ENCODE results near the gene PMM2. TPM values are rescaled to one million over a fixed set of nuclear protein-coding genes. Genes with fewer than 3 reads are reported as not detected.

The PMM2 gene
- total RNA-seq, 1 experiment from 2014 or later = 53.8 TPM

DNA sequence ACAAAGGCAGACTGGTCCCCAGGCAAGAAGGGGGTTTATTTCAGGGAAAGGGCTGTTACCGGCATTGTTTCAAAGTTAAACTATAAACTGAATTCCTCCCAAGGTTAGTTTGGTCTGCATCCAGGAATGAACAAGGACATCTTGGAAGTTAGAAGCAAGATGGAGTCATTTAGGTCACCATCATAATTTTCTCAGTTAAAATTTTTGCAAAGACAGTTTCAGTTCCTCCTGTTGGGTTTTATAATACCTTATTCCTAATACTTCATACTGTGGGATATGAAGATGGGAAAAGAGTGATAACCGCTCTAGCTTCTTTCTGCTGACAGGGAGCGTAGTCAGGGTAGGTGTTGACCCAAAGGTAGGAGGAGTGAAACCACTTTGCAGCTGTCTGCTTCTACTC, 24.8 kb downstream of the PMM2 start:
- ChIA-PET CTCF (interaction anchor here (0.9 to 1.6 kb wide), 2 partner anchors 32 to 186 kb away, joined by 3 to 4 read pairs; no protein-coding TSS in a partner anchor), POLR2A (no interaction called here)
- Mint-ChIP-seq H3K27ac (peak overlapping the region; percentile 75), H3K9me3 (peaks cover 4% of the 10 kb centered on the region; the same call in 1 of the 2 replicates), H3K4me1 (peaks cover 25% of the 10 kb centered on the region), H3K36me3 (peaks cover 77% of the 10 kb centered on the region), H3K4me3 (no peak overlapping the region), H3K27me3 (ENCODE audit: low read depth) (no peaks in the 10 kb centered on the region)
- peak; percentile 50; the same call in 1 of the 2 replicates for ATAC-seq
- TF ChIP-seq EMX1 (CRISPR knock-in tag; IDR thresholded peaks at IDR 0.05) (no peak), ZNF416 (CRISPR knock-in tag; IDR thresholded peaks at IDR 0.05) (no peak), SMAD4 (CRISPR knock-in tag; IDR thresholded peaks at IDR 0.05) (no peak), ZBTB21 (CRISPR knock-in tag; IDR thresholded peaks at IDR 0.05; ENCODE audit: borderline replicate concordance) (no peak), RORB (CRISPR knock-in tag; IDR thresholded peaks at IDR 0.05) (no peak), HMGA2 (CRISPR knock-in tag; IDR thresholded peaks at IDR 0.05) (no peak), OVOL2 (CRISPR knock-in tag; IDR thresholded peaks at IDR 0.05; ENCODE audit: borderline replicate concordance) (no peak)
- TF ChIP-seq, protein P1, sequence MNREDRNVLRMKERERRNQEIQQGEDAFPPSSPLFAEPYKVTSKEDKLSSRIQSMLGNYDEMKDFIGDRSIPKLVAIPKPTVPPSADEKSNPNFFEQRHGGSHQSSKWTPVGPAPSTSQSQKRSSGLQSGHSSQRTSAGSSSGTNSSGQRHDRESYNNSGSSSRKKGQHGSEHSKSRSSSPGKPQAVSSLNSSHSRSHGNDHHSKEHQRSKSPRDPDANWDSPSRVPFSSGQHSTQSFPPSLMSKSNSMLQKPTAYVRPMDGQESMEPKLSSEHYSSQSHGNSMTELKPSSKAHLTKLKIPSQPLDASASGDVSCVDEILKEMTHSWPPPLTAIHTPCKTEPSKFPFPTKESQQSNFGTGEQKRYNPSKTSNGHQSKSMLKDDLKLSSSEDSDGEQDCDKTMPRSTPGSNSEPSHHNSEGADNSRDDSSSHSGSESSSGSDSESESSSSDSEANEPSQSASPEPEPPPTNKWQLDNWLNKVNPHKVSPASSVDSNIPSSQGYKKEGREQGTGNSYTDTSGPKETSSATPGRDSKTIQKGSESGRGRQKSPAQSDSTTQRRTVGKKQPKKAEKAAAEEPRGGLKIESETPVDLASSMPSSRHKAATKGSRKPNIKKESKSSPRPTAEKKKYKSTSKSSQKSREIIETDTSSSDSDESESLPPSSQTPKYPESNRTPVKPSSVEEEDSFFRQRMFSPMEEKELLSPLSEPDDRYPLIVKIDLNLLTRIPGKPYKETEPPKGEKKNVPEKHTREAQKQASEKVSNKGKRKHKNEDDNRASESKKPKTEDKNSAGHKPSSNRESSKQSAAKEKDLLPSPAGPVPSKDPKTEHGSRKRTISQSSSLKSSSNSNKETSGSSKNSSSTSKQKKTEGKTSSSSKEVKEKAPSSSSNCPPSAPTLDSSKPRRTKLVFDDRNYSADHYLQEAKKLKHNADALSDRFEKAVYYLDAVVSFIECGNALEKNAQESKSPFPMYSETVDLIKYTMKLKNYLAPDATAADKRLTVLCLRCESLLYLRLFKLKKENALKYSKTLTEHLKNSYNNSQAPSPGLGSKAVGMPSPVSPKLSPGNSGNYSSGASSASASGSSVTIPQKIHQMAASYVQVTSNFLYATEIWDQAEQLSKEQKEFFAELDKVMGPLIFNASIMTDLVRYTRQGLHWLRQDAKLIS (CRISPR knock-in tag; IDR thresholded peaks at IDR 0.05; ENCODE audit: borderline replicate concordance) = no peak
- TF ChIP-seq, protein P2, sequence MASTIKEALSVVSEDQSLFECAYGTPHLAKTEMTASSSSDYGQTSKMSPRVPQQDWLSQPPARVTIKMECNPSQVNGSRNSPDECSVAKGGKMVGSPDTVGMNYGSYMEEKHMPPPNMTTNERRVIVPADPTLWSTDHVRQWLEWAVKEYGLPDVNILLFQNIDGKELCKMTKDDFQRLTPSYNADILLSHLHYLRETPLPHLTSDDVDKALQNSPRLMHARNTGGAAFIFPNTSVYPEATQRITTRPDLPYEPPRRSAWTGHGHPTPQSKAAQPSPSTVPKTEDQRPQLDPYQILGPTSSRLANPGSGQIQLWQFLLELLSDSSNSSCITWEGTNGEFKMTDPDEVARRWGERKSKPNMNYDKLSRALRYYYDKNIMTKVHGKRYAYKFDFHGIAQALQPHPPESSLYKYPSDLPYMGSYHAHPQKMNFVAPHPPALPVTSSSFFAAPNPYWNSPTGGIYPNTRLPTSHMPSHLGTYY (CRISPR knock-in tag; IDR thresholded peaks at IDR 0.05) = no peak
- TF ChIP-seq, protein P3, sequence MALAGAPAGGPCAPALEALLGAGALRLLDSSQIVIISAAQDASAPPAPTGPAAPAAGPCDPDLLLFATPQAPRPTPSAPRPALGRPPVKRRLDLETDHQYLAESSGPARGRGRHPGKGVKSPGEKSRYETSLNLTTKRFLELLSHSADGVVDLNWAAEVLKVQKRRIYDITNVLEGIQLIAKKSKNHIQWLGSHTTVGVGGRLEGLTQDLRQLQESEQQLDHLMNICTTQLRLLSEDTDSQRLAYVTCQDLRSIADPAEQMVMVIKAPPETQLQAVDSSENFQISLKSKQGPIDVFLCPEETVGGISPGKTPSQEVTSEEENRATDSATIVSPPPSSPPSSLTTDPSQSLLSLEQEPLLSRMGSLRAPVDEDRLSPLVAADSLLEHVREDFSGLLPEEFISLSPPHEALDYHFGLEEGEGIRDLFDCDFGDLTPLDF (CRISPR knock-in tag; IDR thresholded peaks at IDR 0.05) = no peak
- DNase-seq (ENCODE audit: low spot score) = no peak

DNA sequence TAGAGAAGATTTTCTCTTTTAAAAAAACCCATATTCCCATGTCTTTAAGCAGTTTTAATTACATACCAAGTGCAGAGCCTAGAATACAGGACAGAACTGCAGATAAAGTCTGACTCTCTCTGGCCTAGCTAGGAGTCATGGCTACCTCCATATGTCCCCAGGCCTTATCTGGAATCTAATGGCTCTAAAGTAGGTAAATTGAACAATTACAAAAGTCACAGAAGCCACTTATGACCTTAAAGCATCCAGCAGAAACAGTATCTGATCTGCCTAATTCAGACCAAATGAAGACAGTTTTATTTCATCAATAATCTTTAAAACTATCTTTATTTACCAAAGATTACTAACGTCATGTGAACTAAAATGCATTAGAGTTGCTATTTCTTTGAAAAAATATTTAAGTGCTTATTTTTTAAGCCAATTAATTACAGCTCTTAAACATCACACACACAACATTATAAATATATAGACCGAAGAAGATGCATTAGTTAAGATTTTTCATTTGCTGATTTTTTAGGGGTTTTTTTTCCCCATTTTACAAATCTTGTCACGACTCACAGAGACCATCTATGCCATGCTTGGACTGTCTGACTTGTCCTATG, 28.7 kb downstream of the PMM2 start:
- Mint-ChIP-seq H3K36me3 (peaks cover 56% of the 10 kb centered on the region), H3K9me3 (peaks cover 4% of the 10 kb centered on the region; the same call in 1 of the 2 replicates), H3K27ac (peak overlapping the region; percentile 26; the same call in 1 of the 2 replicates), H3K4me3 (no peak overlapping the region), H3K27me3 (ENCODE audit: low read depth) (no peaks in the 10 kb centered on the region), H3K4me1 (peaks cover 50% of the 10 kb centered on the region)
- ChIA-PET POLR2A (no interaction called here), CTCF (interaction anchor here (1.4 kb wide), 1 partner anchor 54 kb away, joined by 3 read pairs; no protein-coding TSS in a partner anchor)
- no peak for DNase-seq (ENCODE audit: low spot score)
- ATAC-seq = no peak
- TF ChIP-seq GRHL2 (CRISPR knock-in tag; IDR thresholded peaks at IDR 0.05; ENCODE audit: insufficient replicate concordance, severe bottlenecking) = no peak
- TF ChIP-seq, protein P4, sequence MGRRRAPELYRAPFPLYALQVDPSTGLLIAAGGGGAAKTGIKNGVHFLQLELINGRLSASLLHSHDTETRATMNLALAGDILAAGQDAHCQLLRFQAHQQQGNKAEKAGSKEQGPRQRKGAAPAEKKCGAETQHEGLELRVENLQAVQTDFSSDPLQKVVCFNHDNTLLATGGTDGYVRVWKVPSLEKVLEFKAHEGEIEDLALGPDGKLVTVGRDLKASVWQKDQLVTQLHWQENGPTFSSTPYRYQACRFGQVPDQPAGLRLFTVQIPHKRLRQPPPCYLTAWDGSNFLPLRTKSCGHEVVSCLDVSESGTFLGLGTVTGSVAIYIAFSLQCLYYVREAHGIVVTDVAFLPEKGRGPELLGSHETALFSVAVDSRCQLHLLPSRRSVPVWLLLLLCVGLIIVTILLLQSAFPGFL (CRISPR knock-in tag; IDR thresholded peaks at IDR 0.05; ENCODE audit: borderline replicate concordance) = no peak
- TF ChIP-seq SMAD4 (CRISPR knock-in tag; IDR thresholded peaks at IDR 0.05) = no peak
- no peak for TF ChIP-seq JAZF1 (CRISPR knock-in tag; IDR thresholded peaks at IDR 0.05)
- TF ChIP-seq, protein P5, sequence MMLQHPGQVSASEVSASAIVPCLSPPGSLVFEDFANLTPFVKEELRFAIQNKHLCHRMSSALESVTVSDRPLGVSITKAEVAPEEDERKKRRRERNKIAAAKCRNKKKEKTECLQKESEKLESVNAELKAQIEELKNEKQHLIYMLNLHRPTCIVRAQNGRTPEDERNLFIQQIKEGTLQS (CRISPR knock-in tag; conservative IDR thresholded peaks at IDR 0.05) = no peak
- no peak for TF ChIP-seq ATF1 (CRISPR knock-in tag; IDR thresholded peaks at IDR 0.05)
- no peak for TF ChIP-seq TP53 (CRISPR knock-in tag; IDR thresholded peaks at IDR 0.05)
- TF ChIP-seq CREM (CRISPR knock-in tag; IDR thresholded peaks at IDR 0.05) = no peak
- no peak for TF ChIP-seq NFE2L1 (CRISPR knock-in tag; IDR thresholded peaks at IDR 0.05)
- no peak for TF ChIP-seq SOX15 (CRISPR knock-in tag; IDR thresholded peaks at IDR 0.05)
- TF ChIP-seq EMX1 (CRISPR knock-in tag; IDR thresholded peaks at IDR 0.05) = no peak
- TF ChIP-seq, protein P6, sequence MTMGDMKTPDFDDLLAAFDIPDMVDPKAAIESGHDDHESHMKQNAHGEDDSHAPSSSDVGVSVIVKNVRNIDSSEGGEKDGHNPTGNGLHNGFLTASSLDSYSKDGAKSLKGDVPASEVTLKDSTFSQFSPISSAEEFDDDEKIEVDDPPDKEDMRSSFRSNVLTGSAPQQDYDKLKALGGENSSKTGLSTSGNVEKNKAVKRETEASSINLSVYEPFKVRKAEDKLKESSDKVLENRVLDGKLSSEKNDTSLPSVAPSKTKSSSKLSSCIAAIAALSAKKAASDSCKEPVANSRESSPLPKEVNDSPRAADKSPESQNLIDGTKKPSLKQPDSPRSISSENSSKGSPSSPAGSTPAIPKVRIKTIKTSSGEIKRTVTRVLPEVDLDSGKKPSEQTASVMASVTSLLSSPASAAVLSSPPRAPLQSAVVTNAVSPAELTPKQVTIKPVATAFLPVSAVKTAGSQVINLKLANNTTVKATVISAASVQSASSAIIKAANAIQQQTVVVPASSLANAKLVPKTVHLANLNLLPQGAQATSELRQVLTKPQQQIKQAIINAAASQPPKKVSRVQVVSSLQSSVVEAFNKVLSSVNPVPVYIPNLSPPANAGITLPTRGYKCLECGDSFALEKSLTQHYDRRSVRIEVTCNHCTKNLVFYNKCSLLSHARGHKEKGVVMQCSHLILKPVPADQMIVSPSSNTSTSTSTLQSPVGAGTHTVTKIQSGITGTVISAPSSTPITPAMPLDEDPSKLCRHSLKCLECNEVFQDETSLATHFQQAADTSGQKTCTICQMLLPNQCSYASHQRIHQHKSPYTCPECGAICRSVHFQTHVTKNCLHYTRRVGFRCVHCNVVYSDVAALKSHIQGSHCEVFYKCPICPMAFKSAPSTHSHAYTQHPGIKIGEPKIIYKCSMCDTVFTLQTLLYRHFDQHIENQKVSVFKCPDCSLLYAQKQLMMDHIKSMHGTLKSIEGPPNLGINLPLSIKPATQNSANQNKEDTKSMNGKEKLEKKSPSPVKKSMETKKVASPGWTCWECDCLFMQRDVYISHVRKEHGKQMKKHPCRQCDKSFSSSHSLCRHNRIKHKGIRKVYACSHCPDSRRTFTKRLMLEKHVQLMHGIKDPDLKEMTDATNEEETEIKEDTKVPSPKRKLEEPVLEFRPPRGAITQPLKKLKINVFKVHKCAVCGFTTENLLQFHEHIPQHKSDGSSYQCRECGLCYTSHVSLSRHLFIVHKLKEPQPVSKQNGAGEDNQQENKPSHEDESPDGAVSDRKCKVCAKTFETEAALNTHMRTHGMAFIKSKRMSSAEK (CRISPR knock-in tag; IDR thresholded peaks at IDR 0.05; ENCODE audit: borderline replicate concordance) = no peak
- no peak for TF ChIP-seq RORB (CRISPR knock-in tag; IDR thresholded peaks at IDR 0.05)
- TF ChIP-seq, protein P7, sequence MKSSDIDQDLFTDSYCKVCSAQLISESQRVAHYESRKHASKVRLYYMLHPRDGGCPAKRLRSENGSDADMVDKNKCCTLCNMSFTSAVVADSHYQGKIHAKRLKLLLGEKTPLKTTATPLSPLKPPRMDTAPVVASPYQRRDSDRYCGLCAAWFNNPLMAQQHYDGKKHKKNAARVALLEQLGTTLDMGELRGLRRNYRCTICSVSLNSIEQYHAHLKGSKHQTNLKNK (CRISPR knock-in tag; IDR thresholded peaks at IDR 0.05) = no peak
